ENCODE results near the gene C11orf86. TPM values are rescaled to one million over a fixed set of nuclear protein-coding genes. Genes with fewer than 3 reads are reported as not detected.

Gene C11orf86
- total and polyA plus RNA-seq, 3 donors from 2014 or later, result 0.25 TPM; not detected in 2

DNA sequence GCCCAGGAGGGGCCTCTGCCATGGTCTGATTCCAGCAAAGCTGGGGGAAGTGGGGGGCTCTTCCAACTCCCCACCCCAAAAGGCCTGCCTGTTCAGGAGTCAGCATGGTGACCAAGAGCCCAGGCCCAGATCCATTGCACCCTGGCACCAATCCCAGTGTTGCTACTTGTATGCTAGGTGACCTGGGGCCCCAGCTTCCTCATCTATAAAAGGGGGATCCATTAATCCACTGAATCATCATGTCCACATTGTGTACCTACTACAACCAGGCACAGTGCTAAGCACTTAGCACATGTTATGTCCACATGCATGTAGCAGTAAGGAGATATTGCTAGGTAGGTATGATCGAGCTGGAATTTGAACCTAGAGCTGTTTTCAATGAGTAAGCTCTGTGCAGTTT, 49.9 kb downstream of the C11orf86 start:
- Histone ChIP-seq H3K36me3 (ENCODE audit: low read depth, missing control alignments) (no peaks in the 10 kb centered on the region), H3K4me1 (peaks cover 8% of the 10 kb centered on the region), H3K9me3 (no peaks in the 10 kb centered on the region), H3K4me3 (no peak overlapping the region), H3K27me3 (no peaks in the 10 kb centered on the region), H3K27ac (no peak overlapping the region)
- WGBS, 2 donors, result 91 to 100% methylated on average over 1 of the region's 1 CpG
- DNase-seq, result no peak
- intact Hi-C loops (cut with DNase I; ENCODE audit: low total_unique reads), result no loop called here
- TF ChIP-seq, protein P1, sequence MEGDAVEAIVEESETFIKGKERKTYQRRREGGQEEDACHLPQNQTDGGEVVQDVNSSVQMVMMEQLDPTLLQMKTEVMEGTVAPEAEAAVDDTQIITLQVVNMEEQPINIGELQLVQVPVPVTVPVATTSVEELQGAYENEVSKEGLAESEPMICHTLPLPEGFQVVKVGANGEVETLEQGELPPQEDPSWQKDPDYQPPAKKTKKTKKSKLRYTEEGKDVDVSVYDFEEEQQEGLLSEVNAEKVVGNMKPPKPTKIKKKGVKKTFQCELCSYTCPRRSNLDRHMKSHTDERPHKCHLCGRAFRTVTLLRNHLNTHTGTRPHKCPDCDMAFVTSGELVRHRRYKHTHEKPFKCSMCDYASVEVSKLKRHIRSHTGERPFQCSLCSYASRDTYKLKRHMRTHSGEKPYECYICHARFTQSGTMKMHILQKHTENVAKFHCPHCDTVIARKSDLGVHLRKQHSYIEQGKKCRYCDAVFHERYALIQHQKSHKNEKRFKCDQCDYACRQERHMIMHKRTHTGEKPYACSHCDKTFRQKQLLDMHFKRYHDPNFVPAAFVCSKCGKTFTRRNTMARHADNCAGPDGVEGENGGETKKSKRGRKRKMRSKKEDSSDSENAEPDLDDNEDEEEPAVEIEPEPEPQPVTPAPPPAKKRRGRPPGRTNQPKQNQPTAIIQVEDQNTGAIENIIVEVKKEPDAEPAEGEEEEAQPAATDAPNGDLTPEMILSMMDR (IDR thresholded peaks at IDR 0.05), result no peak
- TF ChIP-seq POLR2A (IDR thresholded peaks at IDR 0.05), result no peak

GRCh38 chr11:67025750-67026149, 50.6 kb downstream of the C11orf86 start:
- no peaks in the 10 kb centered on the region for H3K36me3 ChIP-seq (ENCODE audit: low read depth, missing control alignments)
- DNase-seq, result no peak
- TF ChIP-seq, protein P1 (IDR thresholded peaks at IDR 0.05), result no peak
- TF ChIP-seq POLR2A (IDR thresholded peaks at IDR 0.05), result no peak
- 89 to 91% methylated on average over 8 of the region's 8 CpGs for WGBS, 2 donors
- intact Hi-C loops (cut with DNase I; ENCODE audit: low total_unique reads), result no loop called here
- peaks cover 8% of the 10 kb centered on the region for H3K4me1 ChIP-seq
- no peak overlapping the region for H3K4me3 ChIP-seq
- H3K27ac ChIP-seq, result no peak overlapping the region
- H3K27me3 ChIP-seq, result no peaks in the 10 kb centered on the region
- no peaks in the 10 kb centered on the region for H3K9me3 ChIP-seq

Small RNA genes lying within 50 kb of the gene (microRNA-seq; reads per million reads assigned to microRNA genes)
- 0 reads per million in 2 donors for gene MIR3163 (ENCODE audit: borderline number of aligned reads in 2 of 2, borderline replicate concordance in 1 of 2)

Small RNA genes lying within 50 kb of the gene (small RNA-seq; reads per million reads assigned to genes)
- gene MIR3163, result 0 reads per million in 2 donors

Other genes with a start within 250 kb of the C11orf86 start
- gene SPTBN2, start 246.1 kb upstream of the C11orf86 start, total RNA-seq, result 100 to 1,000 TPM; 116 to 239 TPM
- gene SPTBN2, start 246.1 kb upstream of the C11orf86 start, polyA plus RNA-seq (ENCODE audit: insufficient read depth, low read depth, low replicate concordance), result 159 TPM
- gene RCE1, start 131.9 kb upstream of the C11orf86 start, total RNA-seq, result 10 to 100 TPM; 54.3 to 56.9 TPM
- 26.4 TPM for gene RCE1, start 131.9 kb upstream of the C11orf86 start, polyA plus RNA-seq (ENCODE audit: insufficient read depth, low read depth, low replicate concordance)
- 10 to 100 TPM; 23.2 to 24.6 TPM for gene LRFN4, start 118.2 kb upstream of the C11orf86 start, total RNA-seq
- 27.2 TPM for gene LRFN4, start 118.2 kb upstream of the C11orf86 start, polyA plus RNA-seq (ENCODE audit: insufficient read depth, low read depth, low replicate concordance)
- 10 to 100 TPM; 40.9 to 46.0 TPM for gene PC, start 16.9 kb upstream of the C11orf86 start, total RNA-seq
- gene PC, start 16.9 kb upstream of the C11orf86 start, polyA plus RNA-seq (ENCODE audit: insufficient read depth, low read depth, low replicate concordance), result 53.1 TPM
- gene SYT12, start 47.8 kb downstream of the C11orf86 start, total RNA-seq, result 1 to 10 TPM; 3.4 to 4.2 TPM
- gene SYT12, start 47.8 kb downstream of the C11orf86 start, polyA plus RNA-seq (ENCODE audit: insufficient read depth, low read depth, low replicate concordance), result 3.7 TPM
- 10 to 100 TPM; 11.1 to 13.9 TPM for gene RHOD, start 81.5 kb downstream of the C11orf86 start, total RNA-seq
- gene RHOD, start 81.5 kb downstream of the C11orf86 start, polyA plus RNA-seq (ENCODE audit: insufficient read depth, low read depth, low replicate concordance), result 10.6 TPM
- 100 to 1,000 TPM; 142 to 169 TPM for gene KDM2A, start 144.0 kb downstream of the C11orf86 start, total RNA-seq
- 106 TPM for gene KDM2A, start 144.0 kb downstream of the C11orf86 start, polyA plus RNA-seq (ENCODE audit: insufficient read depth, low read depth, low replicate concordance)

Measured in testis (tissue), 3 donors.